Measurements from ENCODE around the gene RPGR.

DNA sequence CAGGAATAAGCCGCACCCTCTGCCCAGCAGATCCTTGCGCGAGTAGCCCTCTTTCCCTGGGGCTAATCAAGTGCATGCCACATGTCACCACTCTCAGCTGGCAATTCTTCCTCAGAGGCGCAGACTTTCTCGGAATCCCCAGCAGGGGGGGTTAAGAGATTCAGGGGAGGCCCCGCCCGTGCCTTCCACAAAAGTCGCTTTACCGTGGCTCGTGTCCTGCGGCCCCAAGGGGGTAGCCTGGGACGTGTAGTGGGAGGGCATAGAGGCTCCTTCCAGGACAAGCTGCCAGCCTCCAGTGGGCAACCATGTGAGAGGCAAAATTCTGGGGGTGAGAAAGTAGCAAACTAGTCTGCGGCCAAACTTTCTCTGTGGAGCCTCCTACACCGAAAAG lies 107.3 kb downstream of the RPGR start:
- TF ChIP-seq POLR2A (IDR thresholded peaks at IDR 0.05; ENCODE audit: low read depth, low read length) (no peak), TAF1 (IDR thresholded peaks at IDR 0.05; ENCODE audit: low read depth, low read length) (no peak), POLR2AphosphoS5 (IDR thresholded peaks at IDR 0.05; ENCODE audit: low read depth, low read length) (no peak), SPI1 (IDR thresholded peaks at IDR 0.05; ENCODE audit: low read depth, low read length) (no peak), POU2F2 (IDR thresholded peaks at IDR 0.05; ENCODE audit: low read depth, low read length) (no peak)
